ENCODE measurements around the gene SMIM36. TPM values are rescaled to one million over a fixed set of nuclear protein-coding genes. Genes with fewer than 3 reads are reported as not detected.
"Not testable (repeated sequence)": the region's sequence is repeated elsewhere in the genome, so short reads cannot be mapped to it uniquely, and the experiment has no call there.

SMIM36 gene
- total RNA-seq, 2 donors from 2014 or later, result not detected

DNA sequence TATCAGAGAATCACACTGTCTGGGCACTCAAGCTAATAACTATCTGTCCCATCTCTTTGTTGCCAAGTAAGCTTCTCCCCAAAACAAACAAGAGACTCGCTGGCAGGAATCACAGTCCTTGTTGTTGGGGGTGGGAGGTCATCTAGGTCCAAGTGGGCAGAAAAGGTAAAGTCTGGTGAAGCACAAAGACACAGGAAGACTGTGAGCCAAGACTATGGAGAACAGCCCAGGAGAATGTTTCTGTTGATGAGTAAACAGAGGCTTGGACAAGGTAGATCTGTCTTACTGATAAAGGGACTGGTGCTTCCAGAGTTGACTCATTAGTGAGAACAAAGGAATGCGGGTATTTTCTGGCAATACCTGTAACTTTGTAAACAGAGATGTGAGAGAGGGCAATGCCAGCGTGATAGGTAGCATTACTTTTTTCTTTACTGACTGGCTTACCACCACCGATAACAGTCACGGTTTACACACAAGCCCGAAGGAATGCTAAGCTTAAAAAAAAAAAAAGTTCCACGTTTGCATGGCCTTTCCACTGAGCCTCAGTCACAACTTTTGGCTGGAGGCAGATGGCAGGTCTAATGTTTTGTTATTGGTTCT, 78.1 kb downstream of the SMIM36 start:
- peaks cover 38% of the 10 kb centered on the region for H3K27me3 Mint-ChIP-seq (ENCODE audit: low read depth)
- peak overlapping the region; percentile 87 for H3K27ac Mint-ChIP-seq
- H3K4me3 Mint-ChIP-seq, result peak overlapping the region; percentile 68 to 82
- DNase-seq (no peak), ATAC-seq (replicated peaks in 1 of 2) (peak; percentile 36 to 45)
- H3K9me3 Mint-ChIP-seq, result no peaks in the 10 kb centered on the region
- H3K4me1 Mint-ChIP-seq (ENCODE audit: low read depth), result peaks cover 67% of the 10 kb centered on the region
- H3K36me3 Mint-ChIP-seq (ENCODE audit: insufficient read depth in 2 of 2), result no peaks in the 10 kb centered on the region

DNA sequence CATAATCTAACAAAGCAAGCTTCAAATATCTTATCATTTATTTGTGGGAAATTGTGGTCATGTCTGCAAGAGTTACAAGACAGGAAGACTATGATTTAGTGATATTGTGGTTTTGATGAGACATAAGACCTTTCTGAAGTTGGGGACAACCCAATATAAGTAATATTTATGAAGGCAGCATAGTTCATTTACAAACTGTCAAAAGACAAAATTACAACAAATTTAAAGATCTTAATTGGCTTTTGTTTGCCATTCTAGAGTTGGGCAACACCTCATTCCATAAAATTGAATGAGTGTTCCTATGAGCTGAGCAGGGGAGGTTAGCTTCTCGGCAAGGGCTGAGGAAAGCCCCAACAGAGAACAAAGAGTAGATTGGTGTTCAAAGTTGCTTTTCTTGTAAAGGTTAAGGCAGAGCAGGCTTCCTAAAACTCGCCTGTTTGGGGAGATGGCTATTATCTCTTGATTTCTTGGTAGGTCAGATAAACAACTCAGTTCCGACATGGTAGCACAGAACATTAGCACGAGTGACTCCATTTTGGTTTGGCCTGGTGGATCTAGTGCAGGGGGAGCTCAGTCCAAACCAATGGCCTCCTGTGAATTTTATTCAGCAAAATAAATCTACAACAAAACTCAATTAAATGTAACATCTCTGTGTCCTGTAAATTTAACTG, 78.8 kb downstream of the SMIM36 start:
- H3K27ac Mint-ChIP-seq, result peak overlapping the region; percentile 87
- H3K4me3 Mint-ChIP-seq, result peak overlapping the region; percentile 68 to 82
- peaks cover 31% of the 10 kb centered on the region for H3K27me3 Mint-ChIP-seq (ENCODE audit: low read depth)
- peak in 1 of 2 donors; percentile 29 for ATAC-seq (replicated peaks in 1 of 2)
- H3K4me1 Mint-ChIP-seq (ENCODE audit: low read depth), result peaks cover 69% of the 10 kb centered on the region
- no peaks in the 10 kb centered on the region for H3K36me3 Mint-ChIP-seq (ENCODE audit: insufficient read depth in 2 of 2)
- no peaks in the 10 kb centered on the region for H3K9me3 Mint-ChIP-seq
- no peak for DNase-seq

DNA sequence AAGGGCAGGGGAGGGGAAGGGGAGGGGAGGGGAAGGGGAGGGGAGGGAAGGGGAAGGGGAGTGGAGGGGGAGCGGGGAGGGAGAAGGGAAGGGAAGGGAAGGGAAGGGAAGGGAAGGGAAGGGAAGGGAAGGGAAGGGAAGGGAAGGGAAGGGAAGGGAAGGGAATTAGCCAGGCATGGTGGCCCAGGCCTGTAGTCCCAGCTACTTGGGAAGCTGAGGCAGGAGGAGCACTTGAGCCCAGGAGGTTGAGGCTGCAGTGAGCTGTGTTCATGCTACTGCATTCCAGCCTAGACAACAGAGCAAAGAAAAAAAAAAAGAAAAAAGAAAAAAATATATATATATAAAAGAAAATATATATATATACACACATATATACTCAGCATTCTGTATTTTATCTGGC, 79.3 kb downstream of the SMIM36 start:
- H3K4me3 Mint-ChIP-seq, result peak overlapping the region in 1 of 2 donors; percentile 82
- H3K27ac Mint-ChIP-seq, H3K9me3 Mint-ChIP-seq: not testable (repeated sequence)

DNA sequence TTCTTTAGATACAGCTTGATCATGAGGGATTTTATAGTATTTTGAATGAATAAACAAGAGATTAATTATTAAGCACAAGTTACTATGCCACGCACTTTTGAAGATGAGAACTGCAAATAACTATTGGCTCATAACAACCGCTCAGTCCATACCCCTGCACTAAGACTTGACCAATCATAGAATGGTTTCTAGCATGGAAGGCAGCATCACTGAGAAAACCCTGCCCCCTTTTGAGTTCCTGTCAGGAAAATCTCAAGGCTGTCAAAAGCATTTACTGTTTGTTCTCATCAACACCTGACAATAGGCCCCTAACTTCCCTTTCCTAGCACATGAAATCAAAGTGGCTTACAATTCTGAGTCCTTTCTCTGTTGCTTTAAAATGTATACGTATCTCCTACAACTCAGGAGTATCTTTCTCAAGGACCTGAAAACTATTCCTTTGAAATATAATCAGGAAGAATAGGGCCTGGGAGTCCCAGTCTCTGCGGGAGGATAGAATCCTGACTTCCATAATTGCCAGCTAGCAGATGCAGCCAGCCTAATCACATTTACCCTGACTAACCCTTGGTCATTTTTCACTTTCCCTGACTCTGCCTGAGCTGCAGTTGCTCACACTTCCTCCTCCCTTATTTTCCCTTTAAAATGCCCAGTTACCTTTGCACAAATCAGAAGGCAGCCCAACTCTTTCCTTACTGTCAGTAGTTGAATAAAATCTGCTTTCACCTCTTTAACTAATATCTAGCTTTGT, 80.5 kb downstream of the SMIM36 start:
- ATAC-seq (replicated peaks in 1 of 2) (no peak), DNase-seq (no peak)
- H3K27me3 Mint-ChIP-seq (ENCODE audit: low read depth), result peaks cover 21% of the 10 kb centered on the region
- no peaks in the 10 kb centered on the region for H3K36me3 Mint-ChIP-seq (ENCODE audit: insufficient read depth in 2 of 2)
- H3K27ac Mint-ChIP-seq, result no peak overlapping the region
- no peaks in the 10 kb centered on the region for H3K9me3 Mint-ChIP-seq
- no peak overlapping the region for H3K4me3 Mint-ChIP-seq
- H3K4me1 Mint-ChIP-seq (ENCODE audit: low read depth), result peaks cover 63% of the 10 kb centered on the region

More for the DNA sequence above, 79.3 kb downstream of the SMIM36 start:
- H3K4me1 Mint-ChIP-seq (ENCODE audit: low read depth), result peaks cover 69% of the 10 kb centered on the region
- not testable (repeated sequence) for H3K36me3 Mint-ChIP-seq (ENCODE audit: insufficient read depth in 2 of 2); DNase-seq; ATAC-seq (replicated peaks in 1 of 2)
- H3K27me3 Mint-ChIP-seq (ENCODE audit: low read depth), result peaks cover 25% of the 10 kb centered on the region

DNA sequence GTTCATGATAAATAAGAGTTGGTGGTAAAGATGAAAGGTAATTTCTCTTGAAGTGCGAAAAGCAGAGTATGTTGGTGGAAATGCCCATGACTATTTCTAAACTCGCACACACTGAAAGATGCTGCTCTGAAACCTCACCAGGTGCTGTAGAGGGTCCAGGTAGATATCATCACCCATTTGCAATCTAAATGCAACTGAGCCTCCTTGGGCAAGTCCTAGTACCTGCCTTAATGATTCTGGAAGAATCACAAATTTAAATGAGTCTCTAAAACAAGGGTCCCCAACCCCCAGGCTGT, 83.7 kb downstream of the SMIM36 start:
- ATAC-seq (replicated peaks in 1 of 2) (peak; percentile 16 to 38), DNase-seq (no peak)
- H3K4me3 Mint-ChIP-seq, result no peak overlapping the region
- peaks cover 40% of the 10 kb centered on the region for H3K4me1 Mint-ChIP-seq (ENCODE audit: low read depth)
- no peak overlapping the region for H3K27ac Mint-ChIP-seq
- no peaks in the 10 kb centered on the region for H3K36me3 Mint-ChIP-seq (ENCODE audit: insufficient read depth in 2 of 2)
- no peaks in the 10 kb centered on the region for H3K9me3 Mint-ChIP-seq
- H3K27me3 Mint-ChIP-seq (ENCODE audit: low read depth), result peaks cover 45% of the 10 kb centered on the region

DNA sequence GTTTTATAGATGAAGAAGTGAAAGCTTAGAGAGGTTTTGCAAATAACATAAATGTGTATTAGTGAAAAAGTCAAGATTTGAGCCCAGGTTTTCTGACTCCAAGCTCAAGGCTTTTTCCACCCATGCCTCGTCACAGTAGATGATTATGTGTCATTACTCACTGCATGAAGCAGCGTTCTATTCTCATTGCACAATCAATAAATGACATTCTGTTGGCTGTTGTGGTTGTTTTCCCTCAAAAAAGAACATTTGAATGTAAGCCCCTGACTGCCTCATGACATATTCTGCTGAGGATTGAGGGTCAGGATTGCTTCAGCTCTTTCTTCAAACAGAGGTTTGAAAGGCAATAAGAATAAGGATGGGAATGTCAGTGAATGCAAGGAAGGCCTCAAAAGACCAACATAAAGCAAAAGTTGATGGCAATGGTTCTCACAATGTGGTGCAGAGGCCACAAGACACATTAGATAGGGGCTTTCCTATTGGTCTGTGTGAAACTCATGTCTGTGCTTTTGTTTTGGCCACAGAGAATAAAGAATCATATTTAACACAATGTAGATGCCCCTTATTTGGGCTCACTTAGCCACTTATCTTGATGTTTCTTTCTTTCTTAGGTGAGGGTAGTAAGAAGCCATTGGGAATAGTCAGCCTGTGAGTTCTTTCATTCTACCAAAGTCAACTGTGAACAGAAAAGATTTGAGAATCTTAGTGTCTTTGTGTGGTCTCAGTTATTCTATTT, 84.2 kb downstream of the SMIM36 start:
- no peak overlapping the region for H3K27ac Mint-ChIP-seq
- no peak overlapping the region for H3K4me3 Mint-ChIP-seq
- H3K4me1 Mint-ChIP-seq (ENCODE audit: low read depth), result peaks cover 39% of the 10 kb centered on the region
- H3K27me3 Mint-ChIP-seq (ENCODE audit: low read depth), result peaks cover 45% of the 10 kb centered on the region
- H3K9me3 Mint-ChIP-seq, result no peaks in the 10 kb centered on the region
- ATAC-seq (replicated peaks in 1 of 2) (peak; percentile 72), DNase-seq (no peak)
- no peaks in the 10 kb centered on the region for H3K36me3 Mint-ChIP-seq (ENCODE audit: insufficient read depth in 2 of 2)

DNA sequence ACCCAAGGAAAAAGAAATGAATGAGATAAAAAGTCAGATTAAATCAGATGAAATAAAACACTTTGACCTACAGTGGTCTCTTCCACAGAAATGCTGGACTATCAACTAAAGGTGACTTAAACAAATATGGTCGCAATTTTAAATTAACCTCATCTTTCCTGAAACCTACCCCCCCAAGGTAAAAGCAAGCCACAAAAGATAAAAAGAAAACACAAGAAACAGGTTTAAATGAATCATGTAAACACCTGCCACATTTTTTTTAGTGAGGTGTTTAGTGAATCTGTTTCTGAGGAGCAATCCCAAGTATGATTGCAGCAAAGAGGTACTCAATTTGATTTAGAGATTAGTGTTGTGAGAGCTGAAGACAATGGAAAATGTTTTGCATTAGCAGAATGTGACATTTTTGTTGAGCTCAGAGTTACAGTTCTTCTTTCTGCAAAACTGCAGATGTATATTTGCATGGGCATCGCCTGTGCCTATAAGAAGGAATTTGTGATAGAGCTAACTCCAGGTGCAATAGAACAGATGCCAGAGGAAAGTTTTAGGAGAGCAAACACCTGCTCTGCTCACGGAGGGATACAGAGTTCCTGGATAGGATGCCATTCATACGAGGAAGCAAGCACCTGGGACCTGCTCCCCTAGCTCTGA, 86.2 kb downstream of the SMIM36 start:
- H3K27ac Mint-ChIP-seq, result no peak overlapping the region
- no peak overlapping the region for H3K4me3 Mint-ChIP-seq
- DNase-seq (no peak), ATAC-seq (replicated peaks in 1 of 2) (no peak)
- no peaks in the 10 kb centered on the region for H3K9me3 Mint-ChIP-seq
- H3K27me3 Mint-ChIP-seq (ENCODE audit: low read depth), result peaks cover 38% of the 10 kb centered on the region
- H3K4me1 Mint-ChIP-seq (ENCODE audit: low read depth), result peaks cover 28% of the 10 kb centered on the region
- H3K36me3 Mint-ChIP-seq (ENCODE audit: insufficient read depth in 2 of 2), result peaks cover 1 to 4% of the 10 kb centered on the region in 2 donors

DNA sequence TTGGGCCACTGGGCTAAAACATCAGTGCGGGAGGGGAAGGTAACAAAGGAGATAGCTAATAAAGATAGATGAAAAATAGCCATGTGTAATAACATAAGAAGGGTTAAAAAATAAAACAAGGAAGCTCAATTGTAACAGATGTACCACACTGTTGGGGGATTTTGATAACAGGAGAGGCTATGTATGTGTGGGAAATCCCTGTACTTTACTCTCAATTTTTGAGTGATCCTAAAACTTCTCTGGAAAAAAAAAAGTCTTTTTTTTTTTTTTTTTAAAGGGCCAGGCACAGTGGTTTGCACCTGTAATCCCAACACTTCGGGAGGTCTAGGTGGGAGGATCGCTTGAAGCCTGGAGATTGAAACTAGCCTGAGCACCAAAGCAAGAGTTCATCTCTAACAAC, 87.7 kb downstream of the SMIM36 start:
- peak overlapping the region in 1 of 2 donors; percentile 24 for H3K4me3 Mint-ChIP-seq

DNA sequence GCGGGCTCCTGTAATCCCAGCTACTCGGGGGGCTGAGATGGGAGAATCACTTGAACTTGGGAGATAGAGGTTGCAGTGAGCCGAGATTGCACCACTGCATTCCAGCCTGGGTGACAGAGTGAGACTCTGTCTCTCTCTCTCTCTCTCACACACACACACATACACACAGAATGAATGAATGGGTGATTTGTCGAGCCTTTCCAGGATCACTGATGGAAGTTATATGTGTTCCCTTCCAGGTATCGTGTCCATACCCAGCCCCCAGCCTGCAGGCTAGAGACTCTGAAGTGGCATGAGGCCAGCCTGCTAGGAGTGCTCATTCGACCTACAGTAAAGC, 88.5 kb downstream of the SMIM36 start:
- not testable (repeated sequence) for H3K9me3 Mint-ChIP-seq; H3K27ac Mint-ChIP-seq; ATAC-seq (replicated peaks in 1 of 2); DNase-seq; H3K36me3 Mint-ChIP-seq (ENCODE audit: insufficient read depth in 2 of 2)
- peaks cover 49% of the 10 kb centered on the region for H3K4me1 Mint-ChIP-seq (ENCODE audit: low read depth)
- peaks cover 33% of the 10 kb centered on the region for H3K27me3 Mint-ChIP-seq (ENCODE audit: low read depth)
- H3K4me3 Mint-ChIP-seq, result peak overlapping the region in 1 of 2 donors; percentile 24

More for the DNA sequence above, 87.7 kb downstream of the SMIM36 start:
- Mint-ChIP-seq H3K27ac (no peak overlapping the region), H3K9me3 (no peaks in the 10 kb centered on the region), H3K27me3 (ENCODE audit: low read depth) (peaks cover 33% of the 10 kb centered on the region), H3K36me3 (ENCODE audit: insufficient read depth in 2 of 2) (peaks cover 3 to 7% of the 10 kb centered on the region in 2 donors), H3K4me1 (ENCODE audit: low read depth) (peaks cover 43% of the 10 kb centered on the region)
- no peak for DNase-seq
- ATAC-seq (replicated peaks in 1 of 2), result no peak

DNA sequence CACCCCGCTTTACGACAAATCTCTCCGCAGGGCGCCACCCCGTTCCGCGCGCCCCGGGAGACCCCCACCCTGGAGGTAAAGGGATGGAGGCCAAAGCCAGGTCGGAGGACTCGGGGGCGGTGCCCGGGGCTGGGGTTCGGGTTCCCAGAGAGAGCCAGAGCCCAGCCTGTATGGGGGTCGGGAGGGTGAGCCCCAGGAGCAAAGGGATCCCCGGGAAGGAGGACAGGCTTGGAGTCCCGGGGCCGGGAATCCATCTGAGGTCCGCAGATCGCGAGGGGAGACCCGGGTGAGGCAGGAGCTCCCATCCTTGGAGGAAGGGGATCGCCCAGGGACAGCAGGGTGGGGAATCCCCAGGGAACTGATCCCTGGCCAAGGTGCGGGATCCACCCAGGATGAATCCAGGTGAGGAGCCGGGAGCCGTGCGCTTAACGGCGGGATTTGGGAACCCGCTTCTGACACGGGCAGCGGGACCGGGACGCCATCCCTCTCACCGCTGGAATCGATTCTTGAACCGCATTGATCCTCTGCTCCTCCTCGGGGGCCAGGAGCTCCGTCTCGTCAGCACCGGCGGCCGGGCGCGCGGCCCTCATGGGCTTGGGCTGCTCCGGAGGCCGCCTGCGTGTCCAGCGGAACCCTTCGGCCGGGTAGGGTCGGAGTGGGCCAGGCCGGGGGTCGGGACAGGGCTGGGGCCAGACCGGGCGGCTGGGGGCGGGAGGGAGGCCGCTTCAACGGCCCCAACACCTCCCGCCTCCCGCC, 89.9 kb downstream of the SMIM36 start, which contains the start of gene MMD:
Gene MMD, minus strand, starts transcription at position 657 of the 756 bp plus-strand sequence. Its CDS starts 140 bp downstream, at position 517.
- ATAC-seq (replicated peaks in 1 of 2) (peak; percentile 1 to 3), DNase-seq (peak in 1 of 2 donors; percentile 33)
- Mint-ChIP-seq H3K4me3 (peak within 1 kb of the TSS; percentile 89 to 96), H3K4me1 (ENCODE audit: low read depth) (peaks cover 50% of the 10 kb centered on the region), H3K27ac (peak within 1 kb of the TSS; percentile 96), H3K36me3 (ENCODE audit: insufficient read depth in 2 of 2) (peaks cover 9 to 11% of the 10 kb centered on the region in 2 donors), H3K9me3 (no peaks in the 10 kb centered on the region), H3K27me3 (ENCODE audit: low read depth) (peaks cover 33% of the 10 kb centered on the region)

DNA sequence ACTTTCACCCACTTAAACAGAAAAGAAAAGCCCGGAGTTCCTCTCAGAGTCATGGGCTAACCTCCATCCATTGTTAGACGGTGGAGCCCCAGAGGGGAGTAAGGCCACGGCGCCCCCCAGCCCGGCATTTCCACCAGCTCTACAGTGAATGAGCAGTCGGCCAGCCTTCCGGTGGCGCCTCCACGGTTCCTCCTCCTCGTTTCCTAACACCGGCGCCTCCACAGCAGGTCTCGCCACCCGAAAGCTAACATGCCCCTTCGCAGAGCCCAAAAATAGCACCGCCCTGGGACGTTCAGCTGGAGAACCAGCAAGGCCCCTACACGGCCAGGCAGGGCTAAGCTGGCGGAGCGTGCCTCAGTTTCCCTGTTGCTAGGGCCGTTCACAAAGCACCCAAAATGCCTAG, 90.5 kb downstream of the SMIM36 start:
- ATAC-seq (replicated peaks in 1 of 2) (peak; percentile 9 to 18), DNase-seq (peak; percentile 53 to 59)
- Mint-ChIP-seq H3K27ac (peak overlapping the region; percentile 96), H3K36me3 (ENCODE audit: insufficient read depth in 2 of 2) (peaks cover 10 to 11% of the 10 kb centered on the region in 2 donors), H3K4me3 (peak overlapping the region; percentile 89 to 96), H3K4me1 (ENCODE audit: low read depth) (peaks cover 53% of the 10 kb centered on the region), H3K27me3 (ENCODE audit: low read depth) (peaks cover 29% of the 10 kb centered on the region), H3K9me3 (no peaks in the 10 kb centered on the region)
